ENCODE results near the gene COPS8.

Gene COPS8

GRCh38 chr2:237091779-237092436 lies 6.2 kb downstream of the COPS8 start:
- no peak overlapping the region for H3K27ac Mint-ChIP-seq
- no peaks in the 10 kb centered on the region for H3K9me3 Mint-ChIP-seq
- H3K4me3 Mint-ChIP-seq = no peak overlapping the region
- H3K4me1 Mint-ChIP-seq = peaks cover 15% of the 10 kb centered on the region
- peaks cover 37% of the 10 kb centered on the region for H3K36me3 Mint-ChIP-seq (ENCODE audit: low read depth)
- H3K27me3 Mint-ChIP-seq (ENCODE audit: low read depth) = no peaks in the 10 kb centered on the region
- TF ChIP-seq CTCF (IDR thresholded peaks at IDR 0.05; ENCODE audit: unreplicated experiment in 3 of 3) = no peak

- no peaks in the 10 kb centered on the region for H3K9me3 Mint-ChIP-seq
- no peak overlapping the region for H3K4me3 Mint-ChIP-seq
- H3K27me3 Mint-ChIP-seq (ENCODE audit: low read depth) = no peaks in the 10 kb centered on the region
- no peak overlapping the region for H3K27ac Mint-ChIP-seq
- peaks cover 15% of the 10 kb centered on the region for H3K4me1 Mint-ChIP-seq
- no peak for TF ChIP-seq CTCF (IDR thresholded peaks at IDR 0.05; ENCODE audit: unreplicated experiment in 3 of 3)
- peaks cover 42% of the 10 kb centered on the region for H3K36me3 Mint-ChIP-seq (ENCODE audit: low read depth)
Measured at GRCh38 chr2:237092506-237092905, 6.8 kb downstream of the COPS8 start.

GRCh38 chr2:237092920-237093781 lies 7.5 kb downstream of the COPS8 start:
- peak; percentile 48 to 68 (median 61) for TF ChIP-seq CTCF (IDR thresholded peaks at IDR 0.05; ENCODE audit: unreplicated experiment in 3 of 3)

GRCh38 chr2:237096201-237096600 lies 10.5 kb downstream of the COPS8 start:
- Mint-ChIP-seq H3K4me3 (no peak overlapping the region), H3K4me1 (peaks cover 15% of the 10 kb centered on the region), H3K27ac (no peak overlapping the region), H3K36me3 (ENCODE audit: low read depth) (peaks cover 69% of the 10 kb centered on the region), H3K9me3 (peaks cover 5% of the 10 kb centered on the region), H3K27me3 (ENCODE audit: low read depth) (no peaks in the 10 kb centered on the region)
- no peak for TF ChIP-seq CTCF (IDR thresholded peaks at IDR 0.05; ENCODE audit: unreplicated experiment in 3 of 3)

More at GRCh38 chr2:237092920-237093781, 7.5 kb downstream of the COPS8 start:
- H3K36me3 Mint-ChIP-seq (ENCODE audit: low read depth) = peaks cover 45% of the 10 kb centered on the region
- H3K4me1 Mint-ChIP-seq = peaks cover 15% of the 10 kb centered on the region
- H3K4me3 Mint-ChIP-seq = no peak overlapping the region
- H3K9me3 Mint-ChIP-seq = no peaks in the 10 kb centered on the region
- H3K27ac Mint-ChIP-seq = no peak overlapping the region
- H3K27me3 Mint-ChIP-seq (ENCODE audit: low read depth) = no peaks in the 10 kb centered on the region

GRCh38 chr2:237096911-237097310 lies 11.2 kb downstream of the COPS8 start:
- peaks cover 15% of the 10 kb centered on the region for H3K4me1 Mint-ChIP-seq

More at GRCh38 chr2:237096911-237097310, 11.2 kb downstream of the COPS8 start:
- H3K27me3 Mint-ChIP-seq (ENCODE audit: low read depth) = no peaks in the 10 kb centered on the region
- no peak overlapping the region for H3K27ac Mint-ChIP-seq
- TF ChIP-seq CTCF (IDR thresholded peaks at IDR 0.05; ENCODE audit: unreplicated experiment in 3 of 3) = no peak
- H3K36me3 Mint-ChIP-seq (ENCODE audit: low read depth) = peaks cover 76% of the 10 kb centered on the region
- no peak overlapping the region for H3K4me3 Mint-ChIP-seq
- peaks cover 7% of the 10 kb centered on the region for H3K9me3 Mint-ChIP-seq

All from nephron (organoid).